Raji (cell line): ENCODE measurements around the gene DUS1L.

ENCODE experiments used
- POLR2A ChIP-seq: IDR thresholded peaks from 2 replicates; pipeline ENCODE4 v1.6.1; 2011; ENCODE audit warnings: low read depth, low read length, control low read depth; ENCODE audit not compliant: insufficient read depth

DUS1L gene

DNA sequence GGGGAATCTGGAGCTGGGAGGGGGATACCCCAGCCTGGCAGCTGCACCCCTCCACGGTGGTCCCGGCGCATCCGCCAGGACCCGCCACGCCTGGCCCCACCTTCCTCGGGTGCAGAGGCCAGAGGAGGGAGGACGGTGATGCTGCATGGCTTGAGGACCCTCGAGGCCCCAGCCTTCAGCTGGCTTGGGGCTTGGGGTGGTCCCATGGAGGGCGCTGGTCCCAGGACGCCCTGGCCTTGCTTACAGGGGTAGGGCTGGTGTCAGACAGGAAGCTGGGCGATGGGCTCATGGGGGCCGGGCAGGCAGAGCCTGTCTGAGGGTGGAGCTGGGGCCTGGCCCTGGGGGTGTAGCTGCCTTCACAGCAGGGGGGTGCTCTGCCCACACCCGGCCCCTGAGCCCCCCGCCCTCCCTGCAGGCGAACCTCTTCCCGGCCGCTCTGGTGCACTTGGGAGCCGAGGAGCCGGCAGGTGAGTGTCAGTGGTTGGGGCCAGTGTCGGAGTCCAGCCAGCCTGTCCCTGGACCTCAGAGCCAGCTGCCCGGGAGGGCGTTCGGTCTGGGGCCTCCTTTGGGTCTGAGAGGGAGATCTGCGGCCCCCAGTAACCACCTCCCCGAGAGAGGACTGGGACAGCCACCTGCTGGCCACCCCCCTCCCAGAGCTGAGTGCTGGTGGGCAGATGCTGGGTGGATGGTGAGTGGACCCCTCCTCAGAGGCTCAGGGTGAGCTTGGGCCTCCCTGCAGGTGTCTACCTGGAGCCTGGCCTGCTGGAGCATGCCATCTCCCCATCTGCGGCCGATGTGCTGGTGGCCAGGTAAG, 49.3 kb downstream of the DUS1L start:
- no peak for TF ChIP-seq POLR2A

GRCh38 chr17:82015311-82015971, 50.2 kb downstream of the DUS1L start:
- TF ChIP-seq POLR2A, result no peak

- no peak for TF ChIP-seq POLR2A
Measured at GRCh38 chr17:82014971-82015310, 50.7 kb downstream of the DUS1L start.

DNA sequence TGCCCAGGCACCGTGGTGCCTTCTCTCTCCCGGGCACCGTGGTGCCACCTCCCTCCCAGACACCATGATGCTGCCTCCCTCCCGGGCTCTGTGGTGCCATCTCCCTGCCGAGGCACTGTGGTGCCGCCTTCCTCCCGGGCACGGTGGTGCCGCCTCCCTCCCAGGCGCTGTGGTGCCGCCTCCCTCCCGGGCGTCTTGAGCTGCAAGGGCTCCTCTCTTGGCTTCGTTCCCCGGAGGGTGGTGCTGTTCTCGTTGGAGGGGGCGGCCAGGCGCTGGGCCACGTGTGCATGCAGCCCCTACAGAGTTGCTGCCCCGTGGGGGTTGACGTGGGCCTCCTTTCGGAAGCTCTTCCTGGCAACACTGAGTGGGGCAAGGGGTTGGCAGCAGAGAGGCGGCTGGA, 51.2 kb downstream of the DUS1L start:
- no peak for TF ChIP-seq POLR2A

- TF ChIP-seq POLR2A, result no peak
Measured at GRCh38 chr17:82013772-82014321, 51.8 kb downstream of the DUS1L start.

DNA sequence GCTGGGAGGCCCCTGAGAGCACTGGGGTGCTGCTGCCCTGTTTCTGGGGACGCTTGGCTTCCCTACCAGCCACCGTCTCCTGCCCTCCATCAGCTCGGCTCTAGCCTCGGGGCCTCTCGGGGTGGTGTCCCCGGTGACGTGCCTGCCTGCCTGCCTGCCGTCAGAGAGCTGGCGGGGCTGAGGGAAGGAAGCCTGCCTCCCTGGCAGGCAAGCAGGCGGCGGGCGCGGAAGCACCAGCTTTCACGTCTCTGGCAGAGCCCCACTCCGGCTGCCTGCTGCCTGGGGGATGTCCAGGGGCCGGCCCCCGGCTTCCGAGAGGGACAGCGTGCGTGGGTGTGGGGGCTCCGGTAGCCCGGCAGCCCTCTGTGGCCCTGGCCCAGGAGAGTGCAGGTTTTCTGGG, 52.3 kb downstream of the DUS1L start:
- no peak for TF ChIP-seq POLR2A

GRCh38 chr17:82012640-82013295, 52.8 kb downstream of the DUS1L start:
- TF ChIP-seq POLR2A, result no peak

DNA sequence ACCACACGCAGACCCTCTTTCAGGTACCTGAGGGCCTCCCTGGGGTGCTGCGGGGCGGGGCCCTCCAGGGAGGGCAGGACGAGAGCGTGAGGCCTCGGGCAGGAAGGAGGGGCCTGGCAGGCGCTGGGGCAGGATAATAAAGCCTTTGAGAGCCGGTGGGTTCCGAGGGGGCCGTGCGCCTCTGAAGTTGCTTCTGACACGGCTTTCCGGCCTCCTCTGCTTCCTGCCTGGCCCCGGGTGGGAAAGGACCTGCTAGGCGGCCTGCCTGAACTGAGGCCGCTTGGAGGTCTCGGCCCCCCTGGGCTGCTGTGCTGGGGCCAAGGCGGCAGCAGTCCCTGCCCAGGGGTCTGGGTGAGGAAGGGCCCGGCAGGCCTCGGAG, 53.4 kb downstream of the DUS1L start:
- TF ChIP-seq POLR2A, result no peak

DNA sequence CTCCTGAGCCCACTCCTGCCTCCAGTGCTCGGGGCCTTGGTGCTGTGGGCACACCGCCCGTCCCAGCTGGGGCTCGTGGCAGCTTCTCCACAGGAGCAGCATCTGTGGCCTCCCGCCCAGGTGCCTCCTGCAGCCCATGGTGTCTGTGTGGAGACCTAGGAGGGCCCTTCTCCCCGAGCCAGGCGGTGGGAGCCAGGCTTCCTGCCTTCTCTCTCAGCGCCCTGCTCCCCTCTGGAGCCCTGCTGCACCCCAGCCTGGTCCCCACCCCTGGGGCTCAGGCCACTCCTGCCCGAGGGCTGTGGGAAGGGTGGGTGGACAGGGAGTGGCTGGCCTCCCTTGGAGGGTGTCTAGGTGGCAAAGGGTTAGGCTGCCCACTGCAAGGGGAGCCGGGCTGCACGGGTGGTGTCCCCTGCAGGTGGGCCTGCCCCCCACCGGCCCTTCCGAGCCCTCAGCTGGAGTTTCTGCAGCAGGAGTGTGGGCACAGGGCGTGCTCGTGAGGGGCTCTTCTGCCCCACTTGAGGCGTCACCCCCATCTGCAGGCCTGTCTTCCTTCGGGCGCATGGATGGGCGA, 53.9 kb downstream of the DUS1L start:
- TF ChIP-seq POLR2A, result no peak

GRCh38 chr17:82010575-82011525, 54.8 kb downstream of the DUS1L start:
- TF ChIP-seq POLR2A, result no peak

DNA sequence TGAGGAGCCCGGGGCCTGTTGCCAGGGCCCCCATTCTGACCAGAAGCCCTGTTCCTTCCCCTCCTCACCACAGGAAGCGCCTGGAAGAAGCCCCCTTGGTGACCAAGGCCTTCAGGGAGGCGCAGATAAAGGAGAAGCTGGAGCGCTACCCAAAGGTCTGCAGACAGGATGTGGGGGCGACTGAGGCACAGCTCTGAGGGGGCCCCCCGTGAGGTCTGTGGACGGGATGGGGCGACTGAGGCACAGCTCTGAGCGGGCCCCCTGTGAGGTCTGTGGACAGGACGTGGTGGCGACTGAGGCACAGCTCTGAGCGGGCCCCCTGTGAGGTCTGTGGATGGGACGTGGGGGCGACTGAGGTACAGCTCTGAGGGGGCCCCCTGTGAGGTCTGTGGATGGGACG, 56.2 kb downstream of the DUS1L start:
- no peak for TF ChIP-seq POLR2A

GRCh38 chr17:82008941-82009405, 56.6 kb downstream of the DUS1L start:
- TF ChIP-seq POLR2A, result no peak

GRCh38 chr17:82008258-82008940, 57.2 kb downstream of the DUS1L start:
- no peak for TF ChIP-seq POLR2A
